Skeletal muscle cell (primary cell): ENCODE measurements around the gene SEMA3A.

Experiments used
- DNase-seq: peaks from one replicate; pipeline ENCODE4 v3.0.0-alpha.2; 2010; ENCODE audit warnings: low read depth
- H3K4me3 ChIP-seq: 2 replicates; pipeline ENCODE4 v1.5.1; 2011; ENCODE audit warnings: low read depth, mild to moderate bottlenecking, control low read depth, low read length, moderate library complexity

The SEMA3A gene

DNA sequence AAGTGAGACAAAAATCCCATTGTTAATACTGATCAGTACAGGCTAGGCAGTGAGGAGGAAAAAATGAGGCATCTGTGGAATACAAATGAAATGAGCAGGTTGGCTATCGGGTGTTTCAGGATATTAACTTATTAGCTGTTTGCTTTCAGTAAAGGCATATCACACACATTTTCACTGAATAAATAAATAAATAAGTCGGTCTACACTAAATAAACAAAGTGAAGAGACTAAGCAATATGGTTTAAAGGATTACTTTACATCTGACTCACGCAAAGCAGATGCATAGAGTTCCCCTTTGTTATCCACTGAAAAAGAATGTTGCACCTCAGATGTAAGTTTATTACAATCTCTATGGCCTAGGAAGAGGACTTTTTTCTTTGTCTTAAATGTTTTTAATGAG lies 6.3 kb upstream of the SEMA3A start:
- DNase-seq: no peak
- no peak overlapping the region for H3K4me3 ChIP-seq

DNA sequence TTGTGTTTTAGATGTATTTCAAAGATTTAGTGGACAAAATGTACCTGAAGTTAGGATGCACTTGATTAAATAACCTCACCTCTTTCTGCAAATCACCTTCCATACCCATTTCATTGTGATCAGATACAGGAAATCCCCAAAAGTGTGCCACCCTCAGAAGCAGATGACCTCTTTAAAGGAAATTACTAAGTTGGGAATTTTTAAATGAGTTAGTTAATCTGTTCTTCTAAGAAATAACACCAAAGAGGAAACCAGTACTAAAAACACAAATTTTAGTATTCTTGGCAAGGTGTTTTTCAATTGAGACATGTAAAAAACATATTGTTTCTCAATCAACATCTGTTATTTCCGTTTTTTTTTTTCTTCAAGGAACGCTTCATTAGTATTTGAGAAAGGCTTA lies 4.6 kb upstream of the SEMA3A start:
- no peak overlapping the region for H3K4me3 ChIP-seq
- DNase-seq: no peak

DNA sequence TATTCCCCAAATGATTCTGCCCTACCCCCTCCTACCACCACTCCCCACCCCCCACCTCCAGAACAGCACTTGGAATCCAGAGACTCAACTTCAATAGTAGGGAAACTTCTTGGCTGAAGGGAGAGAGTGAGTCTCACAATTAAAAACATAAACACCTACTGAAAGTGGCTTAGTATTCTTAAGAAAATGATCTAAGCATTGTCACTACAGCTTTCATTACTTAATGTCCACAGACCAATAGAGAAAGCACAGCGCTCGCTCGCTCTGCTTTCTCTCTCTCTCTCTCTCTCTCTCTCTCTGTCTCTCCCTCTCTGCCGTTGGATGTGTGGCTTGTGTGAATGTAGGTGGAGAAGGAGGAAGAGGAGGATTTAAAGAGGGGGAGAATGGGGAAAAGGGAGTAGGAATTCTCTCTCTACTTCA lies 1.5 kb upstream of the SEMA3A start:
- peak overlapping the region; percentile 23 for H3K4me3 ChIP-seq
- DNase-seq: no peak

DNA sequence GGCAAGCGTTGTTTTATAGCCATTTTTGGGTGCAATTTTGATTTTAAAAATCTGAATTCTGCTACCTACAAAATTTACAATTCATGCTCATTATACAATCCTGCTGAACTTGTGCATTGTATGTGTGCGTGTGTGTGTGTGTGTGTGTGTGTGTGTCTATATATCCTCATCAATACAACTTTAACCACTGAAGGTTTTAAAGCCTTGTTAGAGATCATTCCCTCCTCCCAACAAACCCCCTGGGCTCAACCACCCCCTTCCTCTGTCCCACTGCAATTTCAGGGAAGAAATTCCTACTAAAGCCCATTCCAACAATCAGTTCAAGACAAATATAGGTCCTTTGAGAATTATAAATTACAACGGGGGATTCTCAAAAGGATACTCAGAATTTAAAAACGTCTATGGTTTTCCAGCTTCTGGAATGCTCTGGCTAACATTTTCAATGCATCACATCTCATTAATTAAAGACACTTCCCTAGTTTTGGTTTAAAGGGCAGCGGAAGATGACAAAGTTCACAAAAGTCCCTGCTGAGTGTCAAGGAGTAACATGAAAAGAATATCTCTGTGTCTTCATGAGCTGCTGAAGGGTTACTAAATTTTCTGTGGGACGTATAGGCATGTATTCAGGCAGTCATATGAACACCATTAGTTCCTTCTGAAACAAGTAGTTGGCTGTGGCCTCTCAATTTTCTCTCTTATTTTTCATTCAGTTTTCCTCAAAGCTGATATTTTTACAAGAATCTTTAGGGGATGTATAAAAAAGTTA lies 889 bp upstream of the SEMA3A start:
- peak overlapping the region; percentile 58 for H3K4me3 ChIP-seq
- DNase-seq: no peak

DNA sequence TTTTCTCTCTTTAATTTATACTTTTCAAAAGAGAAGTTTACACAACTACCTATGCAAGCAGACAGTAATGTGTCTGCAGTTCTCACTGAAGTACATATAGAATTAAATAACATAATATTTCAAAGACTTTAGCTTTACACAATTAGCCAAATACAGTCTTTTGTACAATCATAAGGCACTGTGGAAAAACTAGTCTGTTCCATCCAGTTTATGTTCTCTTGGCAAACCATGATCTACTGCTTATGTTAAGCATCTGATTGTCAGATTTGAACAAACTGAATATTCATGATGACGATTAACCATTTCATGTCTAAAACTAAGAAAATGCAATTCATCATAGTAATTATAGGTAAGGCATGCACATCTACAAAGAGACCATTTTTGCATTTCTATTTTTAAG lies 842 bp downstream of the SEMA3A start:
- DNase-seq: no peak
- peak overlapping the region; percentile 58 for H3K4me3 ChIP-seq

DNA sequence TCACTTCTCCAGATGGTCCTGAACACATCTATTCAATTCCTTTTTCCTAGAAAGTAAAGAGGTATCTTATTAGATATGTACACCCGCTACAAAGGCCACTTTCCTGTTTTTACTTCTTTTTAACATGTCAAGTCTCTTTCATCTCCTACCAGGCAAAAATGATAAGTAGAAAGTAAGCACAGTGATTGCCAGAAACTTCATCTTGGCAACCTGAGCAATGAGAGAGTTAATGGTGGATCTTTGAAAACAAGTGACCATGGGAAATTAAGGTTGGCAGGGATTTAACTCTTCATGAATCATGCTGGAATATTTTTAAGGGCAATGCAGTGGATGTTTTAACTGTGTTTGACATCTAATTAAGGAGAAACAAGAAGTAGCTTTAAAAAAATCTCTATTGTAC lies 2.7 kb downstream of the SEMA3A start:
- H3K4me3 ChIP-seq: no peak overlapping the region
- DNase-seq: no peak

DNA sequence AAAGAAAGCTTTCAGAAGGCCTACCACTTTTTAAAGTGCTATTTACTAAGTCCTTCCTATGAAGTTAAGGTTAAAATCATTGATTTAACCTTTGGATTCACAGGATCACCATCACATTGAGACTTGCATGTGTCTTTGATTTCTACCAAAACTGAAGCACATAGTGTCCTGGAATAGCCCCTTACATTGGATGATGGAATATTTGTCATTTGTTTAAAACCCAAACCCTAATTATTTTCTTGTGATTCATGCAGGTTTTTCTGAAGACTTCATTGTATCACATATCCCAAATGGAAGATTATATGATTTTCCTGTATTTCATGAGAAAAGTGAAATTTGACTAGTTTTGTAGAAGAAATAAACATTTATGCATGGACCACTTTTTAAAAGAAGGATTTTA lies 3.3 kb downstream of the SEMA3A start:
- H3K4me3 ChIP-seq: no peak overlapping the region
- no peak for DNase-seq

DNA sequence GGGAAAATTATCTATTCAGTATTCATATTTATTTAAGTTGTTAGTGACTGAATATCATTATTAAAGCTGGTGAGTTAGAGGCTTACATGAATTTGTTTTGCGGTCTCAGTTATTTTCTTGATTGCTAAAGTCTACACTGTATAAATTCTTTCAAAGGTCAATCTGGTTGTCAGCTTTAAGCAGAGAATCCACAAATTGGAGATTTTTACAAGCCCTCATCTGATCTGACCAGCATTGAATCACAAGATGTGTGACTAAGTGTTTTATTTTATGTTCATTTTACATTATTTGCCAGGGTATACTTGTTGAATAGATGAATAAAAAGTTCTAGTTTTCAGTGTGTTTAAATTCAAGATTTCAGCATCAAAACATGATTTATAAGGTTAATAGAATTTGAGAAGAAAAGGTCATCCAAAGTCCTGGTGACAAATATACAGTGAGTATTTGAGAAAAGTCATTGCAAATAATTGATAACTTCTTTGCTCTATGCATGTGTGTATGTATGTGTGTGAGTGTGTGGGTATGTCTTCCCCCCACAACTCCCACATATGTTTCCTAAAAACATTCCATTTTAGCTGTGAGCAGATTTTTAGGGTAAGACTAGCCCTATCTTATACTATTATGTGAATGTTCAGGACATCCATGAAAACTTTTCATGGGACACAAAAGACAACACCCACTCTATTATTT lies 4.4 kb downstream of the SEMA3A start:
- DNase-seq: no peak
- no peak overlapping the region for H3K4me3 ChIP-seq

DNA sequence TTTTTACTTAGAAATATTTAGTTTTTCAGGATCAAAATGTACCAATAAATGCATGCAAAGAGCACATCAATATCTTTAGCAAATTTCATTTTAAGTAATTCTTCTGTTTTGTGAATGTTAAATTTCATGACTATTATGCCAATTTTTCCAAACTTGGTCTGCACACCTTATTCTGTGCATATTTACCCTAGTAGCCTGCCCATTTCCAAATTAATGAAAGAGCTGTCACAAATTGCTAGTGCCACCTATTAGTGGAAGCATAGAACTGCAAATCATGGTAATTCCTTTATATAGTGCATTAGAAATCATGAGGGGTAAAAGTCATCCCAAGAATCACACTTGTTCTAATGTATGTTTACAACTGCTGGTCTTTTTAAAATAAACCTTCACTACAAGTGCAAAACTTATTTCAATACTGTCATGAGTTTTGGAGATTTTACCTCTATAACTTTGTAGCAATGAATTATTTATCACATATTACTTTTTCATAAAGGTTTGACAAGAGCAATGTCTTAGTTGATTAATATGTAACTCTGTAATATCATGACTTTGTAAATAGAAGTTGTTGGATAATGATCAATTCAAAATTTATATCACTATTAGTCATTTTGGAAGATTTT lies 5.7 kb downstream of the SEMA3A start:
- no peak for DNase-seq
- no peak overlapping the region for H3K4me3 ChIP-seq

DNA sequence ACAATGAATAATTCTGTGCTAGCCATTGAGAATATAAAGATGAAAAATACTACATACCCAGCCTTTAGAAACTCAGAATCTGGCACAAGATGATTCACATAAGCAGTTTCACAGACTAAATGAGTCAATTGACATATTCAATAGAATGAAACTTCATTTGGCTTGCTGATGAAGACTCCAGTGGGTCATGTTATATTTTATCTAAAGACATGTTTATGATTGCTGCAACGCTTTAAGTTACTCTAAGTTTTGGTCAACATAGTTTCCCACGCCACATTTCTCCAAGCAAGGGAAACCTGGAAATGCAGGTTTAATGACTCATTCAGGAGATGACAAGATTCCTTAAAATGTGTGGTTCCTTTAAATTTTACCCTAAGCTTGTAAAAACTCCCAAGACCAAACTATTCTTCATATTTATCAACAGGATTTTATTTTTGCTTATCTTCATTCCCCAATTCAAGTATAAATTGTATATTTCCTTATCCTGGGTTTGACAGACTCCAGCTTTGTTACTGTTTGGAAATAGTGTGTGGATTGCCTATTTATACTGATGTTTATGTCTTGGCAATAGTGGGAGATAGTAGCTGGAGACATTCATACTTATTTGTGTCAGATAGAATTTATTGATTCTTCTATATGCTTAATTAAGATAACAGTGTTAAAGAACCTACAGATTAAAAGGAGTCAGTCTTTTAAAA lies 6.6 kb downstream of the SEMA3A start:
- peak; percentile 47 for DNase-seq
- H3K4me3 ChIP-seq: no peak overlapping the region

DNA sequence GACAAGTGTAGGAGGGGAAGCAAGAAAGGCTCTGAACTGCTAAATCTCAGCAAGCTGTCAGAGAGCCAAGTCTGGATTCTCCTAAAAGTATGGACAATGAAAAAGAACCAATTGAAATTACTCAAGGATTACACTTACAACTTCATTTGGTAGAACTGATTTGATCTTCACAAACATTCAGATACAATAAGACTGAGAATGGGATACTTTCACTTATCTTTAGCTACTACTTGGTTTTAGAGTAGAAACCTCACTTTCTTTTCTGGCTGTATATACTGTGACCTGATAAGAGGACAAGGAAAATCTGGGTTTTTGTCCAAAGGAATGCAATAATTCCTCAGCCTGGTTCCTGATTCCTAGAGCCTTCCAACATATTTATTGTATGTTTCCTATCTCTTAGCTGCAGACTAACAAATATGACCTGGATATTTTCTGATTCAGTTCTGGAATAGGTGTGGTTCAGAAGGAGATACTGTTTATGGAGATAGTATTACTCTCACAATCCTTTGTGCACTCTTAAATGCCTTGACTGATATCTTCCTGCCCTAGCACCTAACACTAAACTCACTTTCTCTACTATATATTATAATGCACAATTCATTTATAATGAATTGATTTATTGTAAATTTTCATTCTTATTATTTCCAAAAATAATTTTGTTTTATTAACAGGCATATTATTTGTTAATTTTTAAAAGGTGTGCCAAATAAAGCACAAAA lies 7.3 kb downstream of the SEMA3A start:
- no peak overlapping the region for H3K4me3 ChIP-seq
- DNase-seq: no peak

DNA sequence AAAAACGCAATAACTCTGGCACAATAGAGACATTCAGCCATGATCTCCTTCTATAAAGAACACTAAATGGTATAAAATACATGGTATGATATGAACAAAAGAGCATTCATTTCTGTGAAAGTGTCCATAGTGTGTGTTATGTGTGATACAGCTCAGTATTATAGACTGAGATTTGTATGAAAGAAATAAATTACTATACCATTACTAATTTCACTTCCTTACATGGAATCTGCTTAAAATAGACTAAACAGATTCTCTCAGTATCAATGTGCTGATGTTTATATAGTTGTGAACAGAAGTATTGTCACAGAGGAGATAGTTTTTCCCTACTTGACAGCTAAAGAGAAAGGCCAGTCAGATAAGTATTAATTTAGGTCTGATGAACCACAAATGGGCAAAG lies 10.8 kb downstream of the SEMA3A start:
- H3K4me3 ChIP-seq: no peak overlapping the region
- no peak for DNase-seq

DNA sequence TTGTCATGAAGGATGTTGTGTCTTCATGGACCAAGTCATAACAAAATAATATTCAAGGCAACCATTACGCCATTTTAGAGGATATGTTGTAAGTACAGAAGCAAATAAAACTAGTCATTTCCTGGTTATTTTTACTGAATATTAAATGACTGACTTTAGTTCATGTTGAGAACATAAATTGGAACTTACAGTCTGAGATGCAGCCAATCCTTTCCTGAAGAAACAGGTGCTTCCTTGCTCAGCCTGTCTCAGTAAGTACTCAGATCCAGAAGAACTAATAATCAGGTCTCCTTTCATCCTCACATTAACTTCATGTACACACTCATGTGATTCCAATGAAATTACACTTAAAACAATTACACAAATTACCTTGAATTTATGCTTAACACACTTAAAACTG lies 12.3 kb downstream of the SEMA3A start:
- DNase-seq: no peak
- H3K4me3 ChIP-seq: no peak overlapping the region

DNA sequence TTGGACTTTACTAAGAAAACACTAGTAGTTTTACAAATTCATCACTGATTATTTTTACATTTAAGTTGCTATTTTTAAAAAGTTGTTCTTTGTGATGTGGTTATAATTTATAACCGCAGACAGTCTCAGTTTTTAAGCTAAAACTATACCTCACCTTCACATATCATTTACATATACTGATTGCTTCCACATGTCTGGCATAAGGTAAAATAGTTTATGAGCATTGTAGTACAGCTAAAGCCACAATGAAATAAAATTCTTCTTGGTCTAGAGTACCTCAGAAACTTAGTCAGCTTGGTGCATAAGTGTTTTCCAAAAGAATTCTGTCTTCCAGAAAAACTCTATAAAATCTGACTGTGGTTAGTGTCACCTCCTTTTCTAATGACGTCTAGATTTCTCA lies 13.0 kb downstream of the SEMA3A start:
- no peak for DNase-seq
- no peak overlapping the region for H3K4me3 ChIP-seq

DNA sequence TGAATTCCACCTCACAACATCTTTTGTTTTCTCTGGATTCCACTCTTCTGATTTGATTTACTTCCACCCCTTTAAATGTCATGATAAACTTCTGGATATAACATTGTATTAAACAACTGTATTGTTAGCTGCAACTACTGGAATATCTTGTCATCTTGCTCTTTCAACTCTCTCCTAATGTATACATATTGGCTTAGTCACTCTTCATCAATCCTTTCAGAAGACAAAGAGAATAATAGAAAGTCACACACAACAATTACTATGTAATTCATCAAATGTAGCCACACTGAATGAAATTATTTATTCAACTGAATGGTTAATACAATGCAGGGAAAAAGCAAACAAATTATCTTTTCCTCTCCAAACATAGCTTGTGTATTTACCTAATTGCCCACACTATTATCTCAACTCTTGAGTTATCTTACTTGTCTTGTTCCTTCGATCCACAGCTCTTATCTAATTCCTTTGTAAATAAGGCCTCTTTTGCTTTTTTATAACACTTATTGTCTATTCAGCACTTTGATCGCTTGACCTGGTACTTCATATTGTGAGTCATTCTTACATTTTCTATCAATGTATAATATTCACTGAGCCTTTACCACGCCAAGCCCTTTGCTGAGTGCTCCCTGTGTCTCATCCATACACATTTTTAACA lies 16.7 kb downstream of the SEMA3A start:
- no peak for DNase-seq
- no peak overlapping the region for H3K4me3 ChIP-seq

DNA sequence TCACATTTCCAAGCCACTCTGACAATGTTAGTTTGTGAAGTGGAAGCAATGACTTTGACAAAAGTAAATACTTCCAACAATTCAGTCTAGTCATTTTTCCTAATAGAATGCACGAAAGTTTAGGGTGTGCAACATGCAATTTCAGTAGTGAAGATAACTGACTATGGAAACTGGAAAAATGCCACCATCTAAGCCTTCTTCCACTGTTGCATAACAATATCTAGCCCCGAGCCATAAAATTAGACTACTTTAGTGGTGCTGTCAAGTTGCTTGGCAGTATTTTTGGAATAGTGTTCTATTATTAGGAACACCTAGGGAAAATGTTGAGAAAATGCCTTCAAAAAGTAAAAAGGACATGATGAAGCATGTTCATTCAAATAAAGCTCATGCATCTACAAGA lies 17.9 kb downstream of the SEMA3A start:
- DNase-seq: no peak
- H3K4me3 ChIP-seq: no peak overlapping the region

DNA sequence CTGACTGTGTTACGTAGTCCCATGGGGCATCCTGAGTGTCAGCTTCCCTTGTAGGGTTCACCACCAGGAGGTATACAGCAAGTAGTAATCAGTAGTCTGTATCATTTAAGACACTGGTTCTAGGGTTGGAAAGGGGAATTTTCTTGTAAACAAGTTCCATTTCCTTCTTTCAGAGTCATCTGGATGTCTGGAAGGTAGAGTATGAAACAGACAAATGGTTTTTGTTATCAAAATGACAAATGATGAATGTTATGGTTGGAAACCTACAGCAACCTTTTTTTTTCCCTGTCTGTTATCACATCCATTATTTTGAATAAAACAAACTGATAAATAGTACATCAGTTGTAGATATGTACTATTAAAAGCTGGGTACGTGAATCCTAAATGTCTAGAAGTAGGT lies 19.1 kb downstream of the SEMA3A start:
- no peak for DNase-seq
- H3K4me3 ChIP-seq: no peak overlapping the region

DNA sequence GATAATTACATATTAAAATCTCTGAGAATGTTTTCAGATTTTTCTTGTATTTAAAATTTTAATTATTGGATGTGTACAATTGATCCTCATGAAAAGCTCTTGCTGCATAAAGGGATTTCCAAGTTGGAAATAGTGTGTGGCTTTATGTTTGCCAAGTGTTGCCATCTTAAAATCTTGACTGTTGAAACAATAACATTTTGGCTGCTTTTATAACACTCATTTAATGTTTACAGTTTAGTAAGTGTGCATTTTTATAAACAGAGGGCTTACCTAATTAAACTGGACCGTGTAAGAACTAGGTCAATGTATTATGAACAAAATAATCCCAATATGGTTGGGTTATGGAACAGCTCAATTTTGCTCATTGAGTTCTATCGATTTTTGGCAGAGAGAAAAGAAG lies 23.9 kb downstream of the SEMA3A start:
- DNase-seq: no peak
- no peak overlapping the region for H3K4me3 ChIP-seq

DNA sequence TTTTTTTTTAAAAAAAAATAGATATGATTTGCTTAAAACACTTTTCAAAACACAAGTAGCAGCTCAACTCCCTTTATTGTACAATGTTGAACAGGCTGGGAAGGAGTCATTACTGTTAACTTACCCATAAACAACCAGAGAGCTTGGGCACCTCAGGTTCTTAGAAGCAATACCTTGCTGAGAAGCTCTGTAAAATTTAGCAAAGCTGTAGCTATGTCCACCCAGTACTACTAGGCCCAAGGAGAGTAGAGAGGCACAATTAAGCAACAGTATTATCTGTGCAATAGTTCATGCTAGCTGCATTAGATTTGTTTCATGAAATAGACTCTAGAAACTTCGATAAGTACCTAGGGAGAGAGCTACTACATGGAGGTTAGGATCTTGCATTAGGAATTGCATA lies 32.0 kb downstream of the SEMA3A start:
- no peak for DNase-seq
- H3K4me3 ChIP-seq: no peak overlapping the region
